LoVo (cell line): ENCODE data around the gene KCNMA1.
"Not testable (repeated sequence)": the region's sequence is repeated elsewhere in the genome, so short reads cannot be mapped to it uniquely, and the experiment has no call there.

Experiments used
- DNase-seq: peaks from one replicate; pipeline ENCODE4 v3.0.0-alpha.2; 2016; ENCODE audit warnings: low spot score

KCNMA1 gene

DNA sequence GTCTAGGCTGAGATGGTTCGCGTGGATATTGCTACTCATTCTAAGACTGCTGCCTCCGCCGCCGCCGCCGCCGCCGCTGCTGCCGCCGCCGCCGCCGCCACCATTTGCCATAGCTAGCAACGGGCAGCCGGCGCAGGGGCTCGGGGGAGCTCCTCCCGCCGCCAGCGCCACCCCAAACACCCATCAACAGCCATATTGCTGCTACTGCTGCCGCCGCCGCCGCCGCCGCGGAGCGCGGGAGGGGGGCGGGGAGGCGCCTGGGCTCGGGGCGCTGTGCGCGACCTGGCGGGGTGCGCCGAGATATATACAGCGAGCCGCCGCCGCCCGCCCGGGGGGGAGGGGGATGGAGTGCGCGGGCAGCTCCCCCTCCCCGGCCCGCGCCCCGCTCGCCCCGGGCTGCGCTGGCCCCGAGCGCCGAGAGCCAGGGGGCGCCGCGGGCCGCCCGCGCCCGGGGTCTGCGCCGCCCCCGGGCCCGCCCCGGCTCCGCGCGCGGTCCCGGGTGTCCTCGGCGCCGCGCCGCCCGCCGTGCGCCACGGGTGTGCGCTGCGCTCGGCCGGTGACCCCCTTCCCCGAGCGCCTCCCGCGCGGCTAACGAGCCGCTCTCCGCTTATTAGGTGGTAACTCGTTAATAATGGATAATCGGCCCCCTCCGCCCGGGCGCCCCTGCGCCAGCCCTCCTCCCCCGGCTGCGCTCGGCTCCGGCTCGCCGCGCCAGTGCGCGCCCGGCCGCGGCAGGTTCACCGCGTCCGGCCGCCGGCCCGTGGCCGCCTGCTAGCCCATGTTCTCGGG lies at the start of gene KCNMA1:
Gene KCNMA1 (minus strand): TSS at position 277 of the 789 bp plus-strand sequence.
- no peak for DNase-seq

DNA sequence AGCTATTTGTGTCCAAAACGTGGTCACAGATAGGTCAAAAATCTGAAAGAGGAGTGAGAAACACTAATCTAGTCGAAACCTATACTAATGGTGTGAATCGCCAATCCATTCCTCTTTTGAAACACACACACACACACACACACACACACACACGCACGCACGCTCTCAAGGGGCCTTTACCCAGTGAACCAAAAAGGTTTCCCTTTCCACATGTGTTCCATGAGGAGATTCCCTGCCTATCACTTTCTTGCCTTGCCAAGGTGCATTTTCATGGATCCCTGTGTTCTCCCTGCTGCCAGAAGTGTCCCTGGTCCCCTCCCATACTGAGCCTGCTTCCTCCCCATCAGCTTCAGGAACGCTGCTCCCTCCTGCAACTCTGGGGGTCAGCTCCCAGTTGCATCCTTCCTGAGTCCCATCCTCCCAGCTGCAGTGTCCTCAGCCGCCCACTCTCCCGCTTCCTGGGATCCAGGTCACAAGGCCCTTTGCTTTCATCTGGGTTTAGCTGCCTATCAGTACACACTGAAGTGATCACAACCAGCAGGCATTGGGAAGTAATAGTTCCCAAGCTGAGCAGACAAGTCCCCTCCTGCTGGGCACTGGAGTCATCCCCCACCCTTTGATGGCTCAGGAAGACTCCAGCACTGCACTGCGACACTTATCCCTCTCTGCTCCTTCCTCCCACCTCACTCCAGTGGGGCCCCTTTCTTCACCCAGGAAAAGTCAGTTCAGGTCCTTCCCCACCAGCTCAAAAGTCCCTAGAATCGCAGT lies 49.2 kb upstream of the KCNMA1 start:
- DNase-seq = no peak

DNA sequence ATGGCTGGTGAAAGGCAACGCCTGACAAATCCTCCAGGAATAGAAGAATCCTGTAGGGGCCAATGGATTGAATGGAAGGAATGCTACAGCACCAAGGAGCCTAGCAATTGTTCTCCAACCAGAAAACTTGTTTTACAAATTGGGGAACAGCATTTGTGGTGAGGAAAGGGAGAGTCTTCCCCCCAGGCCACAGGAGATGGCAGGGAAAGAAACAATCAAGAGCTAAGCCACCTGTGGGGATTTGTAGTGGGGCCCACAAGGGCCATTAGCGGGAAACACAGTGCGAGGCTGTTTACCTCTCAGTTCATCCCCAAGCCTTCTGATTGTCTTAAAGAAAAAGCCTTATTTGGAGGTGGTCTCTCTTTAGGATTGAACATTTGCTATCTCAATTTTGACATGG lies 48.5 kb upstream of the KCNMA1 start:
- DNase-seq = no peak

DNA sequence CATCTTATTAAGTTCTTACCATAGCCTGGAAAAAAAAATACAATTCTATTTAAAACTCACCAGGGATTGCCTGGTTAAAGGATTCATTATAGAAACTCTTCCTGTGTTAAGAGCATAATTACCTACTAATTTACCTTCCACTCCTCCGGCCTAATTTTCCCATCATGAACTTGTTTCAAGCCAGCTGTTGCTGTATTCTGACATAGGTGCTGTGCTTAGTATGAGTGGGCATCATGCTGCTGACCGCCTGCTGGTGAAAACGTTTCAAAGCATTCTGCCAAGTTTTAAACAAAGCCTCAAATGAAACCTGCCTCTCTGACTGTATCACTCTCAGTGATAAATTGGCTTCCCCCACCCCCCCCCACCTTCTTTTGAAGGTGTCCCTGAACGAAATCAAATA lies 47.8 kb upstream of the KCNMA1 start:
- DNase-seq = no peak

DNA sequence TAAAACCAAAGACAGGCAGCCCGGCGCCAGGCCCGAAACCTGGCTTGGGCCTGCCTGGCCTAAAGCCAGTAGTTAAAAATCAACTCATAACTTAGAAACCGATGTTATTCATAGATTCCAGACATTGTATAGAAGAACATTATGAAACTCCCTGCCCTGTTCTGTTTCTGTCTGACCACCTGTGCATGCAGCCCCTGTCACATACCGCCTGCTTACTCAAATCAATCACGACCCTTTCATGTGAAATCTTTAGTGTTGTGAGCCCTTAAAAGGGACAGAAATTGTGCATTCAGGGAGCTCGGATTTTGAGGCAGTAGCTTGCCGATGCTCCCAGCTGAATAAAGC lies 45.5 kb upstream of the KCNMA1 start:
- DNase-seq = not testable (repeated sequence)

DNA sequence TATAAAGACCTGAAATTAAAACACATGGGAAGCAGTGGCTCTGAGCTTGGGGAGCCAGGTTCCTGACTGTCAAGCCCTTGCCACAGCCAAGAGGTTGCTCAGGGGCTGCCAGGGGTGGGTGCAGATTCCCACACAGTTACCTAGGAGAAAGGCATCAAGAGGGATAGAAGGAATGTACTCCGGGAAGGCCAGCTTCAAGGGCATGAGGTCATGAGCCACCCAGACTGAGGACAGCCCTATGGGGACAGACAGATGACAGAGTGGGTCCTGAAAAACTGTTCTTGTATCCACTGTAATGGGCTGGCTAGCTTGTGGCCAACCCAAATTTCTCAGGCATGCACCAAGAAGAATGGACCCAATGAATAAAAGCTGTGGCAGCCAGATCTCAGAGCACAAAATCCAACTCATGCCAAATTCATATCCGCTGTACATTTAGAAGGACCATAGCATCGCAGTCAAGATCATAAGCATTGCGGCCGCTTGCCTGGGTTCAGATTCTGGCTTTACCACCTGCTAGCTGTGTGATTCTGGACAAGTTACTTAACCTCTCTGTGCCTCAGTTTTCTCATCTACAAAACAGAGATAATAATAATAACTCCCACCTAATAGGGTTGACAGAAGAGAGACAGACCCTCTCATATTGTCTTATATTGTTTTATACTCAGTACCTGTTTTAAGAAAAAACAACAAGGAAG lies 44.9 kb upstream of the KCNMA1 start:
- DNase-seq = no peak

DNA sequence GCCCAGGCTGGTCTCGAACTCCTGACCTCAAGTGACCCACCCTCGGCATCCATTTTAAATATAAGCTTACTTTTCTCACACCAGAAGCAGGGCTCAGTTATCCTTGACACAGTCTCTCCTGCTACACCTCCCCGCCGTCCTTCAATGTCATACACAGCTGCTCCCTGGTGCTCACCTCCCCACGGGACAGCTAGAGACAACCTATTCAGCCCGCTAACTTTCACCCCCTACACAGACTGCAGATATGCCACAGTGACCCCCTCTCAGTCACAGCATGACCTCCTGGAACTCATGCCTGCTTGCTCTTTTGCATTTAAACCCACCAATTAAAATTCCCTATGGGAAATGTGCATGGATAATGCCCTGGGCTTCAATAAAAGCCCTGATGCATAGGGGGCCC lies 44.2 kb upstream of the KCNMA1 start:
- no peak for DNase-seq

DNA sequence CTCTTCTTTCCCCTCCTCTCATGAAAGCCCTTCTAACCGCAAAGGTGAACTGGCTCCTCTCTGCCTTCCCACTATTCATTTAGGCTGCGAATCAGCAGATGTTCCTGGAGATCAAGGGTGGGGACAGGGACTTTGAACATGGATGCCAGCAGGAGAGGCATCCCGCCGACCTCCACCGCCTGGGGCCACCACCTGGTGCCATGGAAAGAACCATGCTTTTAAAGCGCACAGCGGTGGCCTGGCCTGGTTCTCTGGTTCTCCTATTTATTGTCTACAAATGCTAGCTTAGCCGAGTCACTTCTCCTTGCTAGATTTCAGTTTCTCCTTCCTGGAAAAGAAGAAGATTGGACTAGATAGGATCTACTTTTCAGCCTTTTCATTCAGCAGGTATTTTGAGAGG lies 43.2 kb upstream of the KCNMA1 start:
- DNase-seq = no peak

DNA sequence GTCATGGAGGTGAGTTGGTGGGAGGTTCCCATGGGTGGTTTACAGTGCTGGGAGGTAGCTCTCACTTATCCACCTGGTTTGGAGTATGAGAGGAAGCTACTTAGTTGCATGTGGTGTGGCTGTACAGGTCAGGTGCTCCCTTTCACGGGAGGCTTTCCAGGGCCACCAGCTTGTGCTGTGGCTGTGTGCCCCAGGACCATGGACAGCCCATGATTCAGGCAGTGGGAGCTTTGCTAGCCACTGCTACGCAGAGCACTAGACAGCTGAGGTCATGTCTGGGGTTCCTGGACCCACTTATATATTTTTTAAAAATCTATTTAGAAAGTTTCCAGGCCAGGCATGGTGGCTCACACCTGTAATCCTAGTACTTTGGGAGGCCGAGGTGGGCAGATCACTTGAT lies 42.5 kb upstream of the KCNMA1 start:
- DNase-seq = no peak

DNA sequence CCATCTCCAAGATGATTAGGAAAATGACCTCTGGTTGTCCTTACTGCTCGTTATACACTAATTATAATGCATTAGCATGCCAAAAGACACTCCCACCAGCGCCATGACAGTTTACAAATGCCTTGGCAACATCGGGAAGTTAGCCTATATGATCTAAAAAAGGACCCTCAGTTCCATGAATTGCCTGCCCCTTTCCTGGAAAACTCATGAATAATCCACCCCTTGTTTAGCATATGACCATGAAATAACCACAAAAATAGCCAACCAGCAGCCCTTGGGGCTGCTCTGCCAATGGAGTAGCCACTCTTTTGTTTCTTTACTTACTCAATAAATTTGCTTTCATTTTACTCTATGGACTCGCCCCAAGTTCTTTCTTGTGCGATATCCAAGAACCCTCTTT lies 41.6 kb upstream of the KCNMA1 start:
- no peak for DNase-seq

DNA sequence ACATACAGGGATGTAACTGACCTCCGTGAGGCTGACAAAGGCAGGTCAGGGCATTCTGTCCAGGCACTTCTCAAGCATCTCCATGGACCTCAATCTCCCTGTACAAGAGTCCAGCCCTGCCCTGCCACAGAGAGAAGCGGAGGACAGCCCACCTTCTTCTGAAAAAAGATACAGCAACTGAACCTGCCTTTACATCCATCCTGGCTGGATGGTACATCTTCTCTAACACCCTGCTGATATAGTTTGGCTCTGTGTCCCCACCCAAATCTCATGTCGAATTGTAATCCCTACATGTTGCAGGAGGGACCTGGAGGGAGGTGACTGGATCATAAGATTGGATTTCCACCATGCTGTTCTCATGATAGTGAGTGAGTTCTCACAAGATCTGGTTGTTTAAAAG lies 40.5 kb upstream of the KCNMA1 start:
- no peak for DNase-seq

DNA sequence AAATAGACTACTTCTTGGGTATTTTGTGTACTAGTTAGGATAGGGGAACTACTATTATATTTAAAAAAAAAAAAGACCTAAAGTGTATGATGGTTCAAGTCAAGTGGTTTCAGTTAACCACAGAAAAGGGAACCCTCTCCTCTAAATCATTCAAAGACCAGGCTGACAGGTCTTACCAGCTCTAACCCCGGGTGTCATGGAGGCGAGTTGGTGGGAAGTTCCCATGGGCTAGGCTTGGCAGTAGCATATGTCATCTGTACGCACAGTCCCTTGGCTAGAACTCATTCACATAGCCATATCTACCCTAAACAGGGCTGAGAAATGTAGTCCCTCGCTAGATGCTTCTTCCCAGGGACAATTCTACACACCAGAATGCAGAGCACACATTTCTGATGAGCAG lies 37.7 kb upstream of the KCNMA1 start:
- DNase-seq = no peak

DNA sequence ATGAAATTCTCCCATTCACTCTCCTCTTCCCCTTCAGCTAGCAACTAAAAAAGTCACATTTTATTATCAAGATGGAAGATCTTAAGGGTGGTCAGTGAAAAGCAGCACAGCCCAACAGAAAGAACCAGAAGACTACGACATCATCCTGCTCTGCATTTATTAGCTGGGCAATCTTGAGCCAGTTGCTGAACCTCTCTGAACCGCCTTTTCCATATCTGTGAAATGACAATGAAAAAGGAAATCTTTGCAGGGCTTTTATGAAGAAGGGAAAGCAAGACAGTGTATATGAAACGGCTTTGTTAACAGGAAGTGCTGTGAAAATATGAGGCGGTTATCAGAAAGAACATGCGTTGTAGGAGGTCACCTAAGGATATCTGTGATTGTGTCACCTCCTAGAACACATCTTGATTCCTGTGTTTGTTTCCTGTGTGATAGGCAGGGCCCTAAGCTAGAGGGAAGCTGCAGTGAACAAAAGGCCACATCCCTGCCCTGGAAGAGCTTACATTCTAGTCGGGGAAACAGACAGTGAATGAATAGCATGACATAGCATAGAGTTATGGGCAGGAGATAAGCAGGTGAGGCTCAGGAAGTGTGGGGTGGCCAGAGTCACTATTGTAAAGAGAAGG lies 36.0 kb upstream of the KCNMA1 start:
- DNase-seq = no peak

DNA sequence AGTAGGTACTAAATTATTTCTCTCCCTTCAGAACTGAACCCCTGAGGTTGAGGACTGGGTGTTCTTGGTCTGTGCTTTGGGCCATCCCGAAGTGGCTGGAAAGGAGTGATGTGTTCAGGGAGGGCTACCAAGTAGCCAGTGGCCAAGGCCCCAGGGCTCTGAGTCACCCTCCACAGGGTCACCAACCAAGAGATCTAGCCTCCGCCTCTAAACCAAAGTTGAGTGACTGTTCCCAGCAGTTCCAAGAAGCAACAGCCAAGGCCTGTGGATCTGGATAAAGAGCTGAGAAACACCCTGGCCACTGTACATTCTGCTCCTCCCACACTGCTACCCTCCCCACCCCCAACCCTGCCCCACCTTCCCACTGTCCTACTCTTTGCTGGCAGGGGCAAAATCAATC lies 35.5 kb upstream of the KCNMA1 start:
- DNase-seq = no peak

DNA sequence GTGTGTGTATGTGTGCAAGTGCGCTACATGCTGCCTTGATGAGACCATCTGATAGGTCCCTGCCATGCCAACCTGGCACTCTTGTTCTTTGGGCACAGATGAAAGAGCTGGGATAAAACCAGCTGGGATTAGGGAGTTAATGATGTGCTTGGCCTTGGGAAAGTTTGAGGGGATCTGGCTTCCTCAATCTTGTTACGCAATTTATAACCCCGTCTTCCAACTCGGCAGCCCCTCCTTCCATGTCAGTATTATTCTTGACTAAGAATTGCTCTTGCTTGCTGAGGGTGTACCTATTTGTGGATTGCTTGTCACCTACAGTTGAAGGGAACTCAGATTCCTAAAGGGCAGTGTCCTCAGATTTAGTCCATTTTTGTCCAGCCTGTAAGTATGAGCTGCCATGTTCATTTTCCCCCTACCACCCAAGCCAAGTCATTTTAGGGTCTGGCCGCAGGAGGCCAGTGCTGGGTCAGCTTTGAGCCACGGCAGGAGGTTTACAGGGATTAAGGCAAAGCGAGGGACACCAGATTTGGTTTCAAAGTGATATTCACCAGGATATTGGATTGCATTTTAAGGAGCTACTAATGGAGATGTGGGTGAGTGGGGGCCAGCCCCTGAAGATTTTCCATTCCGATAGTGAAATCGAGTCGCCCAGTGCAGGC lies 34.1 kb upstream of the KCNMA1 start:
- DNase-seq = no peak

DNA sequence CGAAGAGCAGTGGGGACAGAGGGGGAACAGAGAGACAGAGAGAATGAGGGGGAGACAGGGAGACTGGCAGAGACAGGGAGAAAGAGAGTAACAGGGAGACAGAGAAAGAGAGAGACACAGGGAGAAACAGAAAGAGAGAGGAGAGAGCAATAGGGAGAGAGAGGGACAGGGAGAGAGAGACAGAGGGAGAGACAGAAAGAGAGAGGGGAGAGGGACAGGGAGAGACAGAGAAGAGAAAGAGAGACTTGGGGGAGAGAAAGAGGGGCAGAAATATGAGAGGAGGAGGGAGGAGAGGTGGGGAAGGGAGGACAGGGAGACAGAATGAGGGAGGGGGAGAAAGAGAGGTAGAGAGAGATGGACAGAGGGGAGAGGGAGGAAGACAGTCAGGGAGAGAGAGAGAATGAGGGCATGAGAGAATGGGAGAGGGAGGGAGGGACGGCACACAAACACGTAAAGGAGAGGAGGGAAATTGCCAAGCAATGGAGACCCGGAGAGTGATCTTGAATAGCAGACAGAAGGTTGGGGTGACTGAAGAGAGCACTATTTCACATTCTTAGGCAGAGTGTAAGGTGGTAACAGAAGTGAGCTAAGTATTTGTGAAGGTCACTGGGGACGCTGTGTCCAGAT lies 33.3 kb upstream of the KCNMA1 start:
- DNase-seq = no peak

DNA sequence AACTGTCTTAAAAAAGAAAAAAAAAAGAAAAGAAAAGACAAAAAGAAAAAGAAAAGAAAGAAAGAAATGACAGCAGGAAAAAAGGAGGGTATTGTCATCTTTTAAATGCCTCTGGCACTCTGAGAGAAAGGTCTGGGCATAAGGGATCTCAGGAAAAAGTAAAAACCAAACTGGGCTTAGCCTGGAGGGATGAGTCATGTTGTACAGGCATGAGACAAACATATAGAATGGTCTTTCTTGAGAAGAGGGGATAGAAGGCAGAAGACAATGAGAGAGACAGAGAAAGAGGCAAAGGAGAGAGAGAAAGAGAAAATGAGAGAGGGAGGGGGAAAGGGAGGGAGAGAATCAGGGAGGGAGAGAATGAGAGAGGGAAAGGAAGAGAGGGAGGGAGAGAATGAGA lies 32.3 kb upstream of the KCNMA1 start:
- DNase-seq = no peak

DNA sequence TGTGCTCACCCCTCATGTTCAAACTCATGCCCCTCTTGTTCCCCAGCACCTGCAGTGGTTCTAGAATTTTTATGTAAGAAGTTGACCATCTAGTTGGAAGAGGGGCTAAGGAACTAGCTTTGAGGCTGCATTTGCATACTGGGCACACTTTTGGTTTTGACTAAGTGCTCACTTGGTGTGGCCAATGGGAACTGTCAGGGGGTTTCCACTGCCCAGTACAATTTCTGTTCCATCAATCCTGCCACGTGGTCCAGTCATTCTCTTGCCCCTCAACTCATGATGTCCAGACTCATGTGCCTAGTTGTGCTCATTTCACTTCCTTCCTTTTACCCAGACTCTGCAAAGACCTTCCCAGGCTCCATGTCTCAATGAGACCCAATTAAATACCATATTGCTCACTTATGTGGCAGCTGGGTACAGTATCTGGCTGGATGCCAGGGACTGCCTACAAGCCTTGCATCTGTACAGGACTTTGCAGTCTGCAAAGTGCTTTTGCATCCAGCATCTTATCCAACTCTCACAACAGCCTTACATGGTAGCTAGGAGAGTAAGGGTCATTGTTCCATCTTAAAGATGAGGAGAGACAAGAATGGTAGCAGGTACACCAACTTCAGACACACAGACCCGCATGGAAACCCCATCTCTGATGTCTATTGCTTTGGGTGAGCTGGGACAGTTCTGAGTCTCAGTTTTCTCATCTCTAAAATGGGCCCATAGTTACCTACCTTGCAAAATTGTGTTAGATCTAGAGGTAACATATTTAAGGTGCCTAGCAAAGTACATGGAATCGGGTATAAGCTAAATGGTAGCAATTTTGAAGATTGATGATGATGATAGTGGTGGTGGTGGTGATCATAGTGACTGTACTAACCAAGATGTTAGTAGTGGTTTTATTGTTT lies 30.1 kb upstream of the KCNMA1 start:
- no peak for DNase-seq

DNA sequence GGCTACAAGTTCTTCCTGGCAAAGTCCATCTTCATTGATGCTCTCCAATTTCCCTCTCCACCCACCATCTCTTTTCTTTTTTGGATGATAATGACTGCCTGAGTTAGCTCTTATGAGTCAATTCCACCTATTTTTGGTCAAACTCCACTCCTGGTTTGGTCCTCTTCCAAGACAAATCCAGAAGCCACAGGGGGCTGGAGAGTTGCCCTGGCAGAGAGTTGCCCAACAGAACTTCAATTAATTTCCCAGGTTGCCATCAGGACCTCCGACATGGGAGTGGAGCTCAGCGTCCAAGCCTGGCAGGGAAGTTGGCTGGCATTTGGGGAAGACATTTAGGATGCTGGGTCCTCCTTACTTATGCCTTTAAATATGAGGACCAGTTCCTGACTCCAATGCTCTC lies 29.2 kb upstream of the KCNMA1 start:
- DNase-seq = no peak

DNA sequence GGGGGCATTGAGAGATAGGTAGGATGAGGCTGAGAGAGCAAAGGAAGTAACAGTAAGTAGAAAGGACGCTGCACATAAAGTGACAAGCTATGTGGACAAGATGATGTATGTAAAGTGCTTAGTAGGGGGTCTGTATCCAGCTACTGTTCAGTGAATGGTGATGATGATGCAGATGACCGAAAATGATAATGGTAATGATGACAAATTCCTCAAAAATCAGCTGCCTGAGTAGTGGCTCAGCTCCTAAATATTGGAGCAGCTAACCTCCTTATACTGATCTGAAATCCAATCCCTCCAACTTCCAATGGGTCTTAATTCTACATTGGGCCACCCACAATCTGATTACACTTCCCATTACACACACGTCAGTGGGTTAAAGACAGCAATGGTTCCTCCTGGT lies 27.1 kb upstream of the KCNMA1 start:
- no peak for DNase-seq

DNA sequence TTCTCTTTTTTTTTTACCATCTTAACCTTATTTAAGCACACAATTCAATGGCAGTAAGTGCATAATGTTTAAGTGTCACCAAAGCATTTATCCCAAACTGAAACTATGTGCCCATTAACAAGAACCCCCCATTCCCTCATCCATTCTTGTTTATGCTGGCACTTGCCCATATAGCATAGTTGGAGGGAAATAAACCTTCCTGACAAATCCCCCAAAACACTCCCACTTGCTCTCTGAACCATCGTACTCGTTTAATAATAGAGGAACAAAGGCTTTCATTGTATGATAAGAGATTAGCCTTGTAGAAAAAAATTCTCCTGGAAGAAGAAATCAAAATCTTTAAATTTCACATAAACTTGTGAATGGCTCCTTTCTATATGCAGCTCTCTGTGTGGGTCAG lies 26.4 kb upstream of the KCNMA1 start:
- no peak for DNase-seq
